HG02840 (cell line): Measurements from ENCODE around the gene TRAF5.
"Not testable (repeated sequence)": the region's sequence is repeated elsewhere in the genome, so short reads cannot be mapped to it uniquely, and the experiment has no call there.

Experiments
- ATAC-seq: cut with Tn5 transposase; IDR thresholded peaks from one replicate; pipeline ENCODE4 v1.9.1; 2021; ENCODE audit warnings: mild to moderate bottlenecking, moderate library complexity, moderate number of reproducible peaks; ENCODE audit not compliant: unreplicated experiment, low FRiP score

The TRAF5 gene

GRCh38 chr1:211344152-211344618 is 17.6 kb downstream of the TRAF5 start:
- ATAC-seq, result no peak

- no peak for ATAC-seq
These were observed 19.1 kb downstream of the TRAF5 start for GRCh38 chr1:211345719-211346118.

DNA sequence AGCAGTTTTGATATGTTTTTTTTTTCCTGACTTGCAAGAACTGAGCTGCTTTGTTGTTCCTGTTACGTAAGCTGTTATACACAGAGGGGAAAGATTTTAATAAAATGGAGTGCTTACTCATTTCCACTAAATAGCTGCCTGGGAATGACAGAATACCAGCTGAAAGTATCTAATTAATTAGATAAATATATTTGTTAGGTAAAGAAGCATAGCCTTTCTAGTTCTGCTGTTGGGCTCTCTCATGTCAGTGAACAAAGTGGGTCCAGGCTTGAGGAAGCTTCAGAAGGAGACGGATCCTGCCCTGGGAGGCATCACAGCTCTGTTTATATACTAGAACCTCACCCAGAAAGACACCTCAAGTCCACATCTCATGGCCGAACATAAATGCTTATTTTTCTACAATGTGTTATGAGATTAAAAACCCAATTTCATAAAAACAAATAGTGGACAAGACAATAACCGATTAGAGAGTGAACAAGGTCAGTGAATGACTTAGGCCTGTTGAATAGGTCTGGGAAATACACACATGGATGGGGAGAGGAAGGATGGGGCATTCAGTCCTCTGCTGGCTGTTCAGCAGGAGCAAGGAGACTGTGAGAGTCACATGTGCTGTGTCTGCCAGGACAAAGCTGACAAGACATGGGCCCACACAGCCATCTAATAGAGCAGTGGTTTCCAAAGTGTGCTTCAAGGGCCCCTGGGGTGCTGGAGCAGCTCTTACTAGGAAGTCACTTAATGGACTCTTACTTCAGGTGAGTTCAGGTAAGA is 20.6 kb downstream of the TRAF5 start:
- no peak for ATAC-seq

GRCh38 chr1:211348547-211348946 is 21.9 kb downstream of the TRAF5 start:
- no peak for ATAC-seq

GRCh38 chr1:211349741-211350140 is 23.1 kb downstream of the TRAF5 start:
- no peak for ATAC-seq

DNA sequence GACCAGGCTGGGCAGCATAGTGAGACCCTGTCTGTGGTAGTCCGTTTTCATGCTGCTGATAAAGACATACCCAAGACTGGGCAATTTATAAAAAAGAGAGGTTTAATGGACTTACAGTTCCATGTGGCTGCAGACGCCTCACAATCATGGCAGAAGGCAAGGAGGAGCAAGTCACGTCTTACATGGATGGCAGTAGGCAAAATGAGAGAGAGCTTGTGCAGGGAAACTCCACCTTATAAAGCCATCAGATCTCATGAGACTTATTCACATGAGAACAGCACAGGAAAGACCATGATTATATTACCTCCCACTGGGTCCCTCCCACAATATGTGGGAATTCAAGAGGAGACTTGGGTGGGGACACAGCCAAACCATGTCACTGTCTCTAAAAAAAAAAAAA is 25.4 kb downstream of the TRAF5 start:
- not testable (repeated sequence) for ATAC-seq

GRCh38 chr1:211352465-211352864 is 25.8 kb downstream of the TRAF5 start:
- ATAC-seq, result no peak

DNA sequence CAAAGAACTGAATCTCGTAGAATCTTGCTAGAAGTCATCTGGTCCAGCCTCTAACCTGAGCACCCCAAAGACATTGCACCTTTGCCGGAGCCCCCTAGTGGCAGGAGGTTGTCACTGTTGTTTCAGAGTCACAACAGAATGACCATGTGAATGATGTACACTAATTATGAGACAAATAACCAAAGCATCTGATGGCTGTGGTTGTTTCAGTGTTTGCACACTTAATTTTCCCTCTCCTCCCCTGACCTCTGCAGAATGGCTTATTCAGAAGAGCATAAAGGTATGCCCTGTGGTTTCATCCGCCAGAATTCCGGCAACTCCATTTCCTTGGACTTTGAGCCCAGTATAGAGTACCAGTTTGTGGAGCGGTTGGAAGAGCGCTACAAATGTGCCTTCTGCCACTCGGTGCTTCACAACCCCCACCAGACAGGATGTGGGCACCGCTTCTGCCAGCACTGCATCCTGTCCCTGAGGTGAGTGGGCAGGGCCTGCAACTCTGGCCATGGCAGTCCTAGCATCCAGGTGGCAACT is 26.4 kb downstream of the TRAF5 start:
- peak; percentile 66 for ATAC-seq

- ATAC-seq, result no peak
These were observed 27.1 kb downstream of the TRAF5 start for GRCh38 chr1:211353562-211354212.

DNA sequence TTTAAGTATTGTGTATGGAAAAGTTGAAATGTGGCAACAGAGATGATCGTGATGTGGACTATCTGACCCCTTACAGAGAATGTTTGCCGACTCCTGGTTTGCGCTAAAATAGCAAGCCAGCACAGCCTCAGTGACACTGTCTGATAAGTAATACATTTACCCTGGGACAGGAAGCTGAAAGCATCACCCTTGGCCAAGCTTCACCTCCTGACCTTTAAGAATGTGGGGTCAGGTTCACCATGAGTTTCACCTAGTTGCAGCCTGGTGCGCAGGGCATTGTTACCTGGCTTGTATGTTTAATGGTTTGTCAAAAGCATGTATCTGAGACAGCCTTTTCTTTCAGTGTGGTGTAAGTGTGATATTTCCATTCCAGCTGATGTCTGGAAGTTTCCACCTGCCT is 29.2 kb downstream of the TRAF5 start:
- no peak for ATAC-seq

DNA sequence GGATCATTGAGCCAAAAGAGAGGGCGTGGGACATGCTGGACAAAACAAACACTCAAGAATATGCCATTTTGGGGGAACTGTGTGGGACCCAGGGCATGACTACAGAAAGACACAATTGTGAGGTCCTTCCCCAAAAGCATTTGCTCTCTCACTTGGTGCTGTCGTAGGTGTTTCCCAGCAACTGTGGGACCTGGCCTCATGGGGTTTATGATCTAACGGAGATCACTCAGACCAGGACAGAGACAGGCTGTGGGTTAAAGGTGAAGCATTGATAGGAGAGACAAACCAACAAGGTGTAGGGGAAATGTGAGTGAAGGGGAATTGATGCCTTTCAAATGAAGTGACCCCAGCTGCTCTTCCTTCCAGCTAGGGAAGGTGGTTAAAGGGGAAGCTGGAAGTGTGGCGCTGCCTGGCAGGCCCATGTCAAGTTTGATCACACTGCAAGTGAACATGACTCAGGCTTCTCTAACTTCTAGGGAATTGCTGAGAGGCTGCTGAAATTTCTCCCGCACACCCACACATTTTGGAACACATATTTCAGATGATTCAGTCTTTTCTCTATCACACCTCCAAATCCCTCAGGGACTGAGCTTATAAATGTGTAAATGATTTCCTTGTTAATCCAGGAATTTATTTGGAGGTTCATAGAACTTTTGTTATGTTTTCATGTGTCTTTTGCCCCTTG is 30.2 kb downstream of the TRAF5 start:
- no peak for ATAC-seq

- no peak for ATAC-seq
These were observed 32.1 kb downstream of the TRAF5 start for GRCh38 chr1:211358685-211359084.

DNA sequence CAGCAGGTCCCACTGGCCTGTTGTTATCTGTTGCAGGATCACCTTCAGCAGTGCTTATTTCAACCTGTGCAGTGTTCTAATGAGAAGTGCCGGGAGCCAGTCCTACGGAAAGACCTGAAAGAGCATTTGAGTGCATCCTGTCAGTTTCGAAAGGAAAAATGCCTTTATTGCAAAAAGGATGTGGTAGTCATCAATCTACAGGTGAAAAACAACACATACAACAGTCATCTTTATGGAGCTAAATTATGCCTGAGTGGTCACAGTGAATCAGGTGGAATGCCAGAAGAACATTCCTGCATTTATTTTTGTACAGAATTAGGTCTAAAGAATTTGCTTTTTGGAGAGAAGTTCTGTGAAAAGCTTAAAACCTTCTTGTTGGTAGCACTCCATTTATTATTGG is 33.2 kb downstream of the TRAF5 start:
- ATAC-seq, result no peak

GRCh38 chr1:211361202-211361601 is 34.6 kb downstream of the TRAF5 start:
- ATAC-seq, result no peak

DNA sequence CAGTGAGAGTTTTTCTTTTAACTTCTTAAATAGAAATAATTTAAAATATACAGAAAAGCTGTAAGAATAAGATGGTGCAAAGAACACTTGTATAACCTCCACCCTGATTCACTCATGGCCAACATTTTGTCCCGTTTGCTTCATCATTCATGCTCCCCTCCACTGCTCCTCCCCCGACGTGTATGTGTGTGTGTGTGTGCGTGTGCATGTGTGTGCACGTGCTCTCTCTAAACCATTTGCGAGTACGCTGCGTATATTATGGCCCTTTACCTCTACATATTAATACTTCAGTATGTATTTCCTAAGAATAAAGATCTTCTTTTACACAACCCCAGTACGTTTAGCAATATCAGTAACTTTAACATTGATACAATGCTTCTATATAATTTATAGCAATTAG is 43.0 kb downstream of the TRAF5 start:
- ATAC-seq, result no peak

- no peak for ATAC-seq
These were observed 44.0 kb downstream of the TRAF5 start for GRCh38 chr1:211370669-211371068.

DNA sequence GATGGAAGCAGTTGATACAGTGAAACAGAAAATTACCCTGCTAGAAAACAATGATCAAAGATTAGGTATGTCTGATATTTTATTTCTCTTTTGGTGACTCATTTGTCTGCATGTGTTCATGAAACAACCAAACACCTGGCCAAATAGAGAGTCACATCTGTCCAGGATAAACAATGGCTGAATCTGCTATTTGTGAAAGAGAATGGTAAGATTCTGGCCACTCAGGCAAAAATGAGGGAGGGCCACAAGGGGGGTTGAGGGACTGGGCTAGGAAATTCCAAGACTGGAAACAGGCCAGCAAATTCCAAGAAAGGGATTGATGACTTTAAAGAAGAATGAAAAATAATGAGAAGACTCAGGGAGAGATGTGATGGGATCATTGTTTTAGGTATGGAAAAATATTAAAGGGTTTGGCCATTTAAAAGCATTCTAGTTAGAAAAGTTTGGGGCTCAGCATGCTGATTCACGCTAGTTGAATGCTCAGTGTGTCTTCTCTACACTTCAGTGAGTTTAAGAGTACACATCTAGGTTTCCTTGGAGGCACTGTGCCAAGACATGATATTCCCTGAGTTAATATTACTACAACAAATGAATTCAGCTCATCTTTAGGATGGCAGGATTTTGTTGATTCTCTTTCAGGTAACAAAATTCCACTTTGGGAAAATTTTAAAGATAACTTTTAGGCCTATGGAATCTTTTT is 44.9 kb downstream of the TRAF5 start:
- ATAC-seq, result no peak

DNA sequence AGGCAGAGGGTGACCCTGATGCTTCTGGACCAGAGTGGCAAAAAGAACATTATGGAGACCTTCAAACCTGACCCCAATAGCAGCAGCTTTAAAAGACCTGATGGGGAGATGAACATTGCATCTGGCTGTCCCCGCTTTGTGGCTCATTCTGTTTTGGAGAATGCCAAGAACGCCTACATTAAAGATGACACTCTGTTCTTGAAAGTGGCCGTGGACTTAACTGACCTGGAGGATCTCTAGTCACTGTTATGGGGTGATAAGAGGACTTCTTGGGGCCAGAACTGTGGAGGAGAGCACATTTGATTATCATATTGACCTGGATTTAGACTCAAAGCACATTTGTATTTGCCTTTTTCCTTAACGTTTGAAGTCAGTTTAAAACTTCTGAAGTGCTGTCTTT is 45.8 kb downstream of the TRAF5 start:
- no peak for ATAC-seq

DNA sequence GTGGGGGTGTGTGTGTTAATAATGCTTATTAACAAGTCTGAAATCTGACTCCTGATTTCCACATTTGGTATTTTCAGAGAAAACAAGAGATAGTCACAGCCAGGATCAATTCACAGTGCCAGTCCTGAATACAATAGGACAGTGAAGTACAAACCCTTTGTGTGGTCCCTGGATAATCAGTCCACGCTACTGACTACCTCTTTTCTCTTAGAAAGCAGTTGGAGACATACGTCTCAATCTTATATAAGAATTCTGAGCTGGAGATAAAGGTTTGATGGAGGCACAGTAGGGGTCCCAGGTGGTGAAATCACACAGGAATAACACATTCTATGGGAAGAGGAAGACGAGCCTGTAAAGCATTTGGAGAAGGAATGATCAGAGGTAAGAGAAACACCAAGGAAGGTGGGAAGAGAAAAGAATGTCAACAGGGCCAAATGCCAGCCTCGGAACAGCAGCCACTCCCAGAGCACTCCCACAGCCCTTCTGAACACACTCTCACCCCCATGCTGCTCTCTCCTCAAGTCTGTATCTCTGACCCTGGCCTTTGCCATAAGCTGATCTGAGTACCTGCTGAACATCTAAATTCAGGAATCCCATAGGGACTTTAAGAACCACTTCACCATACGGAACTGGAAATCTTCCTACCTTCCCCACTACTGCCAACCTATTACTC is 48.6 kb downstream of the TRAF5 start:
- ATAC-seq, result no peak

GRCh38 chr1:211375949-211376348 is 49.3 kb downstream of the TRAF5 start:
- ATAC-seq, result no peak
